ENCODE measurements around the gene NKD1.

Gene NKD1

DNA sequence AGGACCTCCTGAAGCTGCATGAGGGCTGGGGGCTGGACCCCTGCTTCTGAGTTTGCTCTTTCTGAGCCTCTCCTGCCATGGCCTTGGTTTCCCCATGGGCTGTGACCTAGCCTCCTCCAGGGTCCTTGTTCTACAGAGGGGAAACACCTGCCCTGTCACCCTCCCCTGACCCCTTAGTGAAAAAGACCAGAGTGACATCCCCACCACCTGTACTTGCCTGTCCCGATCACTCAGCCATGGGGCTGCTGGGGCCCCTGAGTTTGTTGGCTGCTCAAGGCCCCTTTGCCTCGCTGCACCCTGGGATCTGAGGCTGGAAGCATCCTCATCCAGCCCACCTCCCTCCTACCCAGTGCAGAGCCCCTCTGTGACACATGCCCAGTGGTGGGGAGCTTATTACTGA, 146.0 kb downstream of the NKD1 start:
- no peak for DNase-seq (ENCODE audit: low read depth)
- in situ Hi-C loops (cut with HindIII; ENCODE audit: low sequenced_read_pairs), result no loop called here
- H3K4me3 ChIP-seq (ENCODE audit: low read depth, low read length), result no peak overlapping the region
- TF ChIP-seq CTCF (IDR thresholded peaks at IDR 0.05; ENCODE audit: low read depth, low read length, missing control alignments), result no peak

DNA sequence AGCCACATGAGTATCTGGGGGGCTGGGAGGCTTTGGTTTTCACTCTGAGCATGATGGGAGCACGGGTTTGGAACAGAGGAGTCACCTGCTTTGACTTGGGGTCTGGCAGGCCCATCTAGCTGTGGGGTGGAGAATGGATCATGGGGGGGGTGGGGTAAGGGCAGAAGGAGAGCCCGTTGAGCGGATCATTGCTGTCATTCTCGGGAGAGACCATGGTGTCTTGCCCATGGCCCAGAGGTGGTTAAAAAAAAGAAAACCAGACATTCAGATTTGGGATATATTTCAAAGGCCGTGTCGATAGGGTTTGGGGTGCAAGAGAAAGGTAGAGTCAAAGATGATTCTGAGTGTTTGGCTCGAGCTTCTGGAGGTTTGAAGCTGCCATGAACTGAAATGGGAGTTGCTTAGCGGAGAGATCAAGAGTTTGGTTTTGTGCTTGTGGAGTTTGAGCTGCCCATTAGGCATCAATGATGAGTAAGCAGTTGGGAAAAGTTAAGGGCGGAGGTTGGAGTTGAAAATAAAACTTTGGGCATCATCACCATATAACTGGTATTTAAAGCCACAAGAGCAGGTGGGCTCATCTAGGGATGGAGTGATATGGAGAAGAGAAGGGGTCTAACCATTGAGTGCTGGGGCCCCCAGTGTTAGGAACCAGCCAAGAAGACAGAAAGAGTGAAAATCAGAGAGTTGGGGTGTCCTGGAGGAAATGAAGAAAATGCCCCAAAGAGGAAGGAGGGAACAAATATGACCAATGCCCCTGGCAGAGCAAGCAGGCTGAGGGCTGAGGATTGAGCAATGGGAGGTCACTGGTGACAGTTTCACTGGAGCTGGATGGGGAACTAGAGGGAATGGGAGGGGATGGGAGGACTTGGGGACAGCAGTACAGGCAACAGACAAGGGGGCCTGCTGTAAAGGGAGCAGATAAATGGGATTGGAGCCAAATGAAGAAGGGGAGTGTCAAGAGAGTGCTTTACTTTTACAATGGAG, 147.1 kb downstream of the NKD1 start:
- no peak for TF ChIP-seq CTCF (IDR thresholded peaks at IDR 0.05; ENCODE audit: low read depth, low read length, missing control alignments)
- in situ Hi-C loops (cut with HindIII; ENCODE audit: low sequenced_read_pairs), result no loop called here
- no peak for DNase-seq (ENCODE audit: low read depth)
- no peak overlapping the region for H3K4me3 ChIP-seq (ENCODE audit: low read depth, low read length)

DNA sequence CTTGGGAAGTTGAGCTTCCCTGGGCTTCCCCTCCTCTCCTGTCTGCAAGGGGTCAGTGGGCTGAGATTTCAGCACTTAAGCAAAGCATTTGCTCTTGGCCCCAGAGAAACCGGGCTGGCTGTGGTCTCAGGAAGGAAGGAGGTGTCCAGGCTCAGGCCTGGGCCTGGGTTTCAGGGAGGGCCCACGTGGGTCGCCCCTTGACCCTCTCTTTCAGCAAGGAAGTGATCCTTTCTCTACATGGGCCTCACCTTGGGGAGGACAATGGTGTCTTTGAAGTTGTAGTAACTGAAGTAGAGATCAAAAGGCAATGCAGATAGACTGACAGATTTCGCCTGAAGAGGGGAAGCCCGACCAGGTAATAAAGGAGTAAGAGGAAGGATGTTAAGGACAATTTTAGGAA, 147.9 kb downstream of the NKD1 start:
- in situ Hi-C loops (cut with HindIII; ENCODE audit: low sequenced_read_pairs), result no loop called here
- no peak for TF ChIP-seq CTCF (IDR thresholded peaks at IDR 0.05; ENCODE audit: low read depth, low read length, missing control alignments)
- DNase-seq (ENCODE audit: low read depth), result no peak
- no peak overlapping the region for H3K4me3 ChIP-seq (ENCODE audit: low read depth, low read length)

DNA sequence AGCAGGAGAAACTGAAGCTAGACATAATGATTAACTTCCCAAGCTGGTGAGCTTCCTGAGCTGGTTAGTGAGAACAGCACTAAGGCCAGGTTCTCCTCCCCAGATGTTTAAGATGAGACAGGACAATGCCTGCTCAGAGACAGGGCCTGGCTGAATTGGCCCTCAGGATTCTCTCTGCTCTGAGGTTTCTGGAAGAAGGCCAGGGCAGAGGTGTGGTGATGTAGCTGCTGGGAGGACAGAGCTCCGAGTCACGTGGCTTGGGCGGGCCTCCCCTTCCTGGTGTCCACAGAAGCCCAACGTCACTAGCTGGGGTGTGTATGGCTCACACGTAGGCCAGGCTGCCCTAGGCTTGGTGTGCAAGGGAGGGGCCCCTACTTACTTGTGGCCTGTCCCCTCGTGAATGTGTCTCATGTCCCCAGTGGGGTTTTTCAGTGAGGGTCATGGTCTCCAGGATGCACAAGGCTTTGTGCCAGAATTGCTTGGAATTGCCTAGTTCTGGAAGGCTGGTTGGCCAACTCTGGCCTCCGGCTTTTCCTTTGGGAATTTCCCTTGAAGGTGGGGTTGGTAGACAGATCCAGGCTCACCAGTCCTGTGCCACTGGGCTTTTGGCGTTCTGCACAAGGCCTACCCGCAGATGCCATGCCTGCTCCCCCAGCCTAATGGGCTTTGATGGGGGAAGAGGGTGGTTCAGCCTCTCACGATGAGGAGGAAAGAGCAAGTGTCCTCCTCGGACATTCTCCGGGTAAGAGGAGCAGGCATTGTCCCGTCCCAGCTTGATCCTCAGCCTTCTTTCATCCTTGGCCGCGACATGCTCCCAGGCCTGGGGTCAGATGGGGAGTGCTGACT, 148.6 kb downstream of the NKD1 start:
- H3K4me3 ChIP-seq (ENCODE audit: low read depth, low read length), result no peak overlapping the region
- TF ChIP-seq CTCF (IDR thresholded peaks at IDR 0.05; ENCODE audit: low read depth, low read length, missing control alignments), result no peak
- in situ Hi-C loops (cut with HindIII; ENCODE audit: low sequenced_read_pairs), result no loop called here
- no peak for DNase-seq (ENCODE audit: low read depth)

GRCh38 chr16:50697421-50697715, 149.2 kb downstream of the NKD1 start:
- no peak for DNase-seq (ENCODE audit: low read depth)
- no peak for TF ChIP-seq CTCF (IDR thresholded peaks at IDR 0.05; ENCODE audit: low read depth, low read length, missing control alignments)
- in situ Hi-C loops (cut with HindIII; ENCODE audit: low sequenced_read_pairs), result no loop called here
- no peak overlapping the region for H3K4me3 ChIP-seq (ENCODE audit: low read depth, low read length)

GRCh38 chr16:50697881-50698767, 149.9 kb downstream of the NKD1 start:
- no peak for TF ChIP-seq CTCF (IDR thresholded peaks at IDR 0.05; ENCODE audit: low read depth, low read length, missing control alignments)
- in situ Hi-C loops (cut with HindIII; ENCODE audit: low sequenced_read_pairs), result no loop called here
- H3K4me3 ChIP-seq (ENCODE audit: low read depth, low read length), result no peak overlapping the region
- DNase-seq (ENCODE audit: low read depth), result peak; percentile 18

All from astrocyte of the cerebellum (primary cell).